CD14-positive monocyte (primary cell): ENCODE results near the gene C3orf62. TPM values are rescaled to one million over a fixed set of nuclear protein-coding genes. Genes with fewer than 3 reads are reported as not detected.

Experiments
- DNase-seq, 3 donors: peaks; one replicate each; pipeline ENCODE4 v3.0.0-alpha.2; 2011 to 2022
- H2AFZ ChIP-seq: 2 replicates; pipeline ENCODE4 v1.6.0; 2012; ENCODE audit warnings: mild to moderate bottlenecking, low read depth, low read length, inconsistent platforms; ENCODE audit not compliant: insufficient read depth, poor library complexity, severe bottlenecking
- H3K27ac ChIP-seq, 2 donors: 1 replicate in 1 of 2; 2 replicates in 1 of 2; pipeline ENCODE4 v1.5.1; 2012 to 2013; ENCODE audit warnings: low read length in 2 of 2, control low read depth in 1 of 2, inconsistent platforms in 1 of 2, low read depth in 1 of 2, mild to moderate bottlenecking in 1 of 2
- H3K27me3 ChIP-seq, 2 donors: one replicate each; pipeline versions ENCODE4 v1.6.0 to v1.6.1; 2011 to 2013; ENCODE audit warnings: low read length in 2 of 2; ENCODE audit not compliant: control insufficient read depth in 2 of 2, insufficient read depth in 2 of 2
- H3K36me3 ChIP-seq, 2 donors: replicated peaks in 1 of 2; 1 replicate in 1 of 2; 2 replicates in 1 of 2; pipeline versions ENCODE4 v1.5.1 to v1.6.1; 2012 to 2013; ENCODE audit warnings: low read length in 2 of 2, control low read depth in 1 of 2, inconsistent platforms in 1 of 2, mild to moderate bottlenecking in 1 of 2; ENCODE audit not compliant: insufficient read depth in 2 of 2, control insufficient read depth in 1 of 2
- H3K4me1 ChIP-seq, 2 donors: 1 replicate in 1 of 2; 2 replicates in 1 of 2; pipeline versions ENCODE4 v1.5.1 to v1.6.1; 2012 to 2013; ENCODE audit warnings: low read length in 2 of 2, control low read depth in 1 of 2, inconsistent platforms in 1 of 2, mild to moderate bottlenecking in 1 of 2, moderate library complexity in 1 of 2; ENCODE audit not compliant: insufficient read depth in 2 of 2, control insufficient read depth in 1 of 2
- H3K4me2 ChIP-seq: replicated peaks from 2 replicates; pipeline ENCODE3; 2012; ENCODE audit warnings: low read length, moderate library complexity, mild to moderate bottlenecking; ENCODE audit not compliant: poor library complexity, severe bottlenecking; ENCODE audit errors: extremely low read depth
- H3K4me3 ChIP-seq, 3 experiments: fragments of 200-600 bp in 1 of 3; sonication (generic) in 1 of 3; replicated peaks in 1 of 3; 1 replicate in 2 of 3; 2 replicates in 1 of 3; pipeline ENCODE4 v1.5.1; 2011 to 2013; ENCODE audit warnings: low read length in 3 of 3, mild to moderate bottlenecking in 3 of 3, control low read depth in 2 of 3, low read depth in 2 of 3, inconsistent platforms in 1 of 3, moderate library complexity in 1 of 3
- H3K79me2 ChIP-seq: 2 replicates; pipeline ENCODE4 v1.6.0; 2012; ENCODE audit warnings: mild to moderate bottlenecking, control low read depth, inconsistent platforms, low read length, moderate library complexity; ENCODE audit not compliant: insufficient read depth
- H3K9ac ChIP-seq: 2 replicates; pipeline ENCODE4 v1.6.0; 2017; ENCODE audit warnings: low read length, mild to moderate bottlenecking; ENCODE audit not compliant: insufficient read depth, poor library complexity, severe bottlenecking
- H3K9me3 ChIP-seq, 2 donors: replicated peaks in 1 of 2; 1 replicate in 1 of 2; 2 replicates in 1 of 2; pipeline versions ENCODE4 v1.5.1 to v1.6.1; 2012 to 2013; ENCODE audit warnings: low read length in 2 of 2, control low read depth in 1 of 2; ENCODE audit not compliant: control insufficient read depth in 1 of 2, insufficient read depth in 1 of 2
- H4K20me1 ChIP-seq: 2 replicates; pipeline ENCODE4 v1.6.0; 2012; ENCODE audit warnings: mild to moderate bottlenecking, low read length, control low read depth, moderate library complexity; ENCODE audit not compliant: insufficient read depth
- H3K27ac Mint-ChIP-seq, 7 donors: one replicate each; pipeline ENCODE4 v1.8.0; 2020; ENCODE audit warnings: mild to moderate bottlenecking in 7 of 7, mixed read lengths in 7 of 7, moderate library complexity in 6 of 7, inconsistent platforms in 2 of 7
- H3K27me3 Mint-ChIP-seq, 3 donors: one replicate each; pipeline ENCODE4 v1.8.0; 2021 to 2022; ENCODE audit warnings: low read depth in 3 of 3, mild to moderate bottlenecking in 3 of 3, mixed read lengths in 3 of 3, moderate library complexity in 3 of 3, inconsistent platforms in 1 of 3
- H3K36me3 Mint-ChIP-seq, 2 donors: one replicate each; pipeline ENCODE4 v1.8.0; 2020; ENCODE audit warnings: mixed read lengths in 2 of 2, inconsistent platforms in 1 of 2, mild to moderate bottlenecking in 1 of 2
- H3K4me1 Mint-ChIP-seq: one replicate; pipeline ENCODE4 v1.8.0; 2020; ENCODE audit warnings: mild to moderate bottlenecking, mixed read lengths
- H3K4me3 Mint-ChIP-seq, 2 donors: one replicate each; pipeline ENCODE4 v1.8.0; 2020; ENCODE audit warnings: mild to moderate bottlenecking in 2 of 2, mixed read lengths in 2 of 2, moderate library complexity in 1 of 2
- H3K9me3 Mint-ChIP-seq, 7 donors: one replicate each; pipeline ENCODE4 v1.8.0; 2020 to 2022; ENCODE audit warnings: mixed read lengths in 7 of 7, mild to moderate bottlenecking in 6 of 7, moderate library complexity in 6 of 7, inconsistent platforms in 2 of 7
- CTCF ChIP-seq: fragments of 200-600 bp; IDR thresholded peaks from one replicate; pipeline ENCODE4 v1.8.0; 2022; ENCODE audit warnings: antibody characterized with exemption, mild to moderate bottlenecking
- WGBS: methylation state at CpG from one replicate; pipeline ENCODE4 v1.1.5; 2013; ENCODE audit warnings: missing lambda C conversion rate; ENCODE audit not compliant: insufficient coverage; 5-methylcytosine and 5-hydroxymethylcytosine counted together
- intact Hi-C, 2 donors: fragments of 100-400 bp; cut with micrococcal nuclease; formaldehyde crosslinking; loops; one replicate each; pipeline versions ENCODE4 v1.15.0 to v1.15.1; 2023
- polyA plus RNA-seq, 3 donors: library from polyadenylated mRNA; depleted of rRNA in 1 of 3; unstranded in 2 of 3; stranded (reverse) in 1 of 3; fragments of 300-500 nt in 2 of 3; fragments of >200 nt in 1 of 3; fragmentation: Illumina TruSeq in 2 of 3; gene quantifications; 1 replicate in 2 of 3; 2 replicates in 1 of 3; pipeline ENCODE4 v1.2.3, GENCODE V29; 2012 to 2021

C3orf62 gene
- polyA plus RNA-seq, 3 donors = 0.60 to 15.7 (median 1.0) TPM

- peak overlapping the region; percentile 96 to 98 (median 97) for H3K27ac Mint-ChIP-seq
- 27% methylated on average over 5 of the region's 9 CpGs for WGBS
- Histone ChIP-seq H3K79me2 (no peaks in the 10 kb centered on the region), H3K9ac (peak overlapping the region; percentile 52), H3K36me3 (no peaks in the 10 kb centered on the region), H2AFZ (no peak overlapping the region), H3K4me3 (peak overlapping the region in 1 of 3 experiments; percentile 41), H3K4me2 (peak overlapping the region; percentile 59), H4K20me1 (no peaks in the 10 kb centered on the region), H3K27ac (peak overlapping the region; percentile 96 to 99), H3K27me3 (no peaks in the 10 kb centered on the region), H3K9me3 (peaks cover 11 to 26% of the 10 kb centered on the region in 2 donors), H3K4me1 (peaks cover 30% of the 10 kb centered on the region in 2 donors)
- peaks cover 3 to 24% (median 16%) of the 10 kb centered on the region in 7 donors for H3K9me3 Mint-ChIP-seq
- peak; percentile 93 to 99 (median 98) for DNase-seq
- peaks cover 0 to 2% of the 10 kb centered on the region in 2 donors for H3K36me3 Mint-ChIP-seq
- intact Hi-C loops = no loop called here
- peaks cover 0 to 2% (median 0%) of the 10 kb centered on the region in 3 donors for H3K27me3 Mint-ChIP-seq
- H3K4me1 Mint-ChIP-seq = peaks cover 23% of the 10 kb centered on the region
- peak overlapping the region; percentile 43 to 60 for H3K4me3 Mint-ChIP-seq
- no peak for TF ChIP-seq CTCF
Observed at GRCh38 chr3:49238274-49239127, 38.5 kb downstream of the C3orf62 start.

GRCh38 chr3:49237344-49237743, 39.7 kb downstream of the C3orf62 start:
- no peaks in the 10 kb centered on the region for H3K79me2 ChIP-seq
- H3K27ac ChIP-seq = peak overlapping the region in 1 of 2 donors; percentile 99
- no peak for DNase-seq
- H3K4me1 ChIP-seq = peaks cover 30% of the 10 kb centered on the region in 2 donors
- Mint-ChIP-seq H3K9me3 (peaks cover 11 to 35% (median 27%) of the 10 kb centered on the region in 7 donors), H3K4me1 (peaks cover 23% of the 10 kb centered on the region), H3K27ac (no peak overlapping the region), H3K27me3 (peaks cover 0 to 2% (median 0%) of the 10 kb centered on the region in 3 donors), H3K4me3 (no peak overlapping the region), H3K36me3 (peaks cover 0 to 2% of the 10 kb centered on the region in 2 donors)
- no peak overlapping the region for H3K9ac ChIP-seq
- no peak overlapping the region for H3K4me3 ChIP-seq
- intact Hi-C loops = no loop called here
- H3K36me3 ChIP-seq = no peaks in the 10 kb centered on the region
- H3K9me3 ChIP-seq = peaks cover 23 to 35% of the 10 kb centered on the region in 2 donors
- H2AFZ ChIP-seq = no peak overlapping the region
- no peaks in the 10 kb centered on the region for H4K20me1 ChIP-seq
- no CpG with 5 or more reads among the region's 3 CpGs for WGBS
- TF ChIP-seq CTCF = no peak
- H3K27me3 ChIP-seq = no peaks in the 10 kb centered on the region
- no peak overlapping the region for H3K4me2 ChIP-seq
